Measurements from ENCODE around the gene WDR31. TPM values are rescaled to one million over a fixed set of nuclear protein-coding genes. Genes with fewer than 3 reads are reported as not detected.
A peak's percentile ranks its signal among the peaks of the same experiment; 100 is the strongest.

Gene WDR31
- total and polyA plus RNA-seq, 2 of the 4 experiments (the other 2 are of a cell fraction), result 0.29 to 0.36 TPM

DNA sequence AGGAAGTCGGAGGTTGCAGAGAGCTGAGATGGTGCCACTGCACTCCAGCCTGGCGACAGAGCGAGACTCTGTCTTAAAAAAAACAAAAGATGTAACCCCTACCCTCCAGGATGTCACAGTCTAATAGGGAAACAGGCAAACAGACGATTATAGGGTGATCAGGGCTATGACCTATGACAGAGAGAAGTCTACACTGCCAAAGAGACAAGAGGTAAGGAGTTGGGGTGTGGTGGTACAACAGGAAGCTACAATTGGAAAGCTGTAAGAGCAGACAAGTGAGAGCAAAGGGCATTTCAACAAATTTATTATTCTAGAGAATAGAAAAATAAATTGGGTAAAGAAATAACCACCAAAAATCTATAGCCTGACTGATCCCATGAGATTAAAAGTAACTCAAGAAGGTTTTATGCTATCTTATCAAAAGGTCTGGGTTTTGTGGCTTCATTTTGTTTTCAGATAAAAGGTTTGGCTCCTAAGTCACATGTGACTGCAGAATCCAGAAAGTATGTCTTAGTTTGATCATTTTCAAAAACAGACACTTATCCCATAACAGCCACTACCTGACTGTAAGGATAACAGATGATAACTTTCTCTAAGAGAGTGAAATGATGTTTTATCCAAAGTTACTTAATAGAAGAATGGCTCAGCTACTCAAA lies 72.0 kb downstream of the WDR31 start:
- no CpG with 5 or more reads among the region's 4 CpGs for WGBS, 2 experiments (ENCODE audit: extremely low coverage in 2 of 2, insufficient read length in 1 of 2)
- H3K4ac ChIP-seq (ENCODE audit: low read depth, low read length), result no peak overlapping the region
- H2BK15ac ChIP-seq (ENCODE audit: low read depth, low read length), result no peak overlapping the region
- H2BK5ac ChIP-seq (ENCODE audit: low read depth, low read length, poor library complexity, severe bottlenecking), result no peak overlapping the region
- no peak overlapping the region for H3K27ac ChIP-seq (ENCODE audit: insufficient read depth, low read length)
- H4K91ac ChIP-seq (ENCODE audit: insufficient read depth, low read depth, low read length), result no peak overlapping the region
- H3K9ac ChIP-seq (ENCODE audit: low read depth, low read length), result no peak overlapping the region
- intact Hi-C loops (cut with micrococcal nuclease) (loop anchor here (10.0 kb wide), 1 partner anchor 73 kb away; no protein-coding TSS in a partner anchor), dilution Hi-C loops (cut with HindIII; ENCODE audit: low sequenced_read_pairs, unreplicated experiment) (no loop called here), in situ Hi-C loops (cut with MboI; ENCODE audit: low sequenced_read_pairs) (no loop called here)
- H3K36me3 ChIP-seq (ENCODE audit: control insufficient read depth, insufficient read depth, low read length), result peaks cover 31% of the 10 kb centered on the region
- H3K79me1 ChIP-seq (ENCODE audit: low read depth in 1 of 2, low read length in 2 of 2), result peaks cover 3 to 10% of the 10 kb centered on the region in 2 experiments; a peak in 1 of 4 replicates
- POLR2A ChIA-PET (ENCODE audit: unreplicated experiment), result no interaction called here
- no peak overlapping the region for H4K5ac ChIP-seq (ENCODE audit: low read depth, low read length)
- TF ChIP-seq RAD21 (IDR thresholded peaks at IDR 0.05; ENCODE audit: low read length), result no peak
- TF ChIP-seq CEBPB (IDR thresholded peaks at IDR 0.05; ENCODE audit: low read depth, low read length), result no peak
- TF ChIP-seq, protein P1, sequence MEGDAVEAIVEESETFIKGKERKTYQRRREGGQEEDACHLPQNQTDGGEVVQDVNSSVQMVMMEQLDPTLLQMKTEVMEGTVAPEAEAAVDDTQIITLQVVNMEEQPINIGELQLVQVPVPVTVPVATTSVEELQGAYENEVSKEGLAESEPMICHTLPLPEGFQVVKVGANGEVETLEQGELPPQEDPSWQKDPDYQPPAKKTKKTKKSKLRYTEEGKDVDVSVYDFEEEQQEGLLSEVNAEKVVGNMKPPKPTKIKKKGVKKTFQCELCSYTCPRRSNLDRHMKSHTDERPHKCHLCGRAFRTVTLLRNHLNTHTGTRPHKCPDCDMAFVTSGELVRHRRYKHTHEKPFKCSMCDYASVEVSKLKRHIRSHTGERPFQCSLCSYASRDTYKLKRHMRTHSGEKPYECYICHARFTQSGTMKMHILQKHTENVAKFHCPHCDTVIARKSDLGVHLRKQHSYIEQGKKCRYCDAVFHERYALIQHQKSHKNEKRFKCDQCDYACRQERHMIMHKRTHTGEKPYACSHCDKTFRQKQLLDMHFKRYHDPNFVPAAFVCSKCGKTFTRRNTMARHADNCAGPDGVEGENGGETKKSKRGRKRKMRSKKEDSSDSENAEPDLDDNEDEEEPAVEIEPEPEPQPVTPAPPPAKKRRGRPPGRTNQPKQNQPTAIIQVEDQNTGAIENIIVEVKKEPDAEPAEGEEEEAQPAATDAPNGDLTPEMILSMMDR (conservative IDR thresholded peaks at IDR 0.05; ENCODE audit: low read depth, low read length), result no peak
- TF ChIP-seq RFX5 (IDR thresholded peaks at IDR 0.05; ENCODE audit: low read depth, low read length), result no peak
- TF ChIP-seq, protein P2, sequence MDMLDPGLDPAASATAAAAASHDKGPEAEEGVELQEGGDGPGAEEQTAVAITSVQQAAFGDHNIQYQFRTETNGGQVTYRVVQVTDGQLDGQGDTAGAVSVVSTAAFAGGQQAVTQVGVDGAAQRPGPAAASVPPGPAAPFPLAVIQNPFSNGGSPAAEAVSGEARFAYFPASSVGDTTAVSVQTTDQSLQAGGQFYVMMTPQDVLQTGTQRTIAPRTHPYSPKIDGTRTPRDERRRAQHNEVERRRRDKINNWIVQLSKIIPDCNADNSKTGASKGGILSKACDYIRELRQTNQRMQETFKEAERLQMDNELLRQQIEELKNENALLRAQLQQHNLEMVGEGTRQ (IDR thresholded peaks at IDR 0.05; ENCODE audit: low read depth, low read length), result no peak
- TF ChIP-seq, protein P3, sequence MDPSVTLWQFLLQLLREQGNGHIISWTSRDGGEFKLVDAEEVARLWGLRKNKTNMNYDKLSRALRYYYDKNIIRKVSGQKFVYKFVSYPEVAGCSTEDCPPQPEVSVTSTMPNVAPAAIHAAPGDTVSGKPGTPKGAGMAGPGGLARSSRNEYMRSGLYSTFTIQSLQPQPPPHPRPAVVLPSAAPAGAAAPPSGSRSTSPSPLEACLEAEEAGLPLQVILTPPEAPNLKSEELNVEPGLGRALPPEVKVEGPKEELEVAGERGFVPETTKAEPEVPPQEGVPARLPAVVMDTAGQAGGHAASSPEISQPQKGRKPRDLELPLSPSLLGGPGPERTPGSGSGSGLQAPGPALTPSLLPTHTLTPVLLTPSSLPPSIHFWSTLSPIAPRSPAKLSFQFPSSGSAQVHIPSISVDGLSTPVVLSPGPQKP (IDR thresholded peaks at IDR 0.05; ENCODE audit: borderline replicate concordance, low read depth, low read length), result no peak
- no peak for TF ChIP-seq RCOR1 (IDR thresholded peaks at IDR 0.05; ENCODE audit: insufficient replicate concordance, low read length)
- no peak for TF ChIP-seq MAFK (IDR thresholded peaks at IDR 0.05; ENCODE audit: low read depth, low read length)
- no peak for TF ChIP-seq NFE2L2 (IDR thresholded peaks at IDR 0.05; ENCODE audit: low read depth, low read length)
- no peak for TF ChIP-seq SMC3 (IDR thresholded peaks at IDR 0.05; ENCODE audit: low read depth, low read length)
- H3K23ac ChIP-seq (ENCODE audit: low read depth, low read length), result no peak overlapping the region
- no peaks in the 10 kb centered on the region for H3K4me1 ChIP-seq (ENCODE audit: control insufficient read depth, insufficient read depth, low read length)
- DNase-seq (no peak), ATAC-seq (ENCODE audit: low read depth) (no peak)
- H2AK9ac ChIP-seq (replicated peaks; ENCODE audit: low read depth, low read length, poor library complexity), result no peak overlapping the region
- no peak overlapping the region for H4K8ac ChIP-seq (ENCODE audit: low read depth in 2 of 2, low read length in 2 of 2)
- no peak overlapping the region for H3K14ac ChIP-seq (replicated peaks; ENCODE audit: low read depth, low read length)
- H2BK20ac ChIP-seq (ENCODE audit: low read depth, low read length), result no peak overlapping the region
- H2BK120ac ChIP-seq (ENCODE audit: low read depth, low read length), result no peak overlapping the region
- no peaks in the 10 kb centered on the region for H3K27me3 ChIP-seq (ENCODE audit: control insufficient read depth, insufficient read depth, low read length)
- CTCF ChIA-PET, result no interaction called here
- H3K18ac ChIP-seq (ENCODE audit: low read depth, low read length), result no peak overlapping the region
- H3K4me2 ChIP-seq (ENCODE audit: low read depth, low read length), result no peak overlapping the region
- H3K9me3 ChIP-seq (ENCODE audit: control insufficient read depth, insufficient read depth, low read length), result no peaks in the 10 kb centered on the region
- H3K56ac ChIP-seq (ENCODE audit: extremely low read depth, insufficient read depth, low read length), result no peak overlapping the region
- H2AFZ ChIP-seq (replicated peaks; ENCODE audit: low read length, poor library complexity), result no peak overlapping the region
- H4K20me1 ChIP-seq (ENCODE audit: insufficient read depth, low read length), result no peaks in the 10 kb centered on the region
- 0 out of 2 replicates have a peak overlapping the region, but pooled peaks have one; percentile 3 for H2AK5ac ChIP-seq (ENCODE audit: low read depth, low read length)
- H3K4me3 ChIP-seq (ENCODE audit: insufficient read depth, low read depth, low read length), result no peak overlapping the region
- no peaks in the 10 kb centered on the region for H3K9me1 ChIP-seq (ENCODE audit: insufficient read depth, low read length)
- BruUV-seq (replicated peaks), result no TSS peak

All from IMR-90 (cell line).